ENCODE measurements around the gene SLC1A2.

SLC1A2 gene

DNA sequence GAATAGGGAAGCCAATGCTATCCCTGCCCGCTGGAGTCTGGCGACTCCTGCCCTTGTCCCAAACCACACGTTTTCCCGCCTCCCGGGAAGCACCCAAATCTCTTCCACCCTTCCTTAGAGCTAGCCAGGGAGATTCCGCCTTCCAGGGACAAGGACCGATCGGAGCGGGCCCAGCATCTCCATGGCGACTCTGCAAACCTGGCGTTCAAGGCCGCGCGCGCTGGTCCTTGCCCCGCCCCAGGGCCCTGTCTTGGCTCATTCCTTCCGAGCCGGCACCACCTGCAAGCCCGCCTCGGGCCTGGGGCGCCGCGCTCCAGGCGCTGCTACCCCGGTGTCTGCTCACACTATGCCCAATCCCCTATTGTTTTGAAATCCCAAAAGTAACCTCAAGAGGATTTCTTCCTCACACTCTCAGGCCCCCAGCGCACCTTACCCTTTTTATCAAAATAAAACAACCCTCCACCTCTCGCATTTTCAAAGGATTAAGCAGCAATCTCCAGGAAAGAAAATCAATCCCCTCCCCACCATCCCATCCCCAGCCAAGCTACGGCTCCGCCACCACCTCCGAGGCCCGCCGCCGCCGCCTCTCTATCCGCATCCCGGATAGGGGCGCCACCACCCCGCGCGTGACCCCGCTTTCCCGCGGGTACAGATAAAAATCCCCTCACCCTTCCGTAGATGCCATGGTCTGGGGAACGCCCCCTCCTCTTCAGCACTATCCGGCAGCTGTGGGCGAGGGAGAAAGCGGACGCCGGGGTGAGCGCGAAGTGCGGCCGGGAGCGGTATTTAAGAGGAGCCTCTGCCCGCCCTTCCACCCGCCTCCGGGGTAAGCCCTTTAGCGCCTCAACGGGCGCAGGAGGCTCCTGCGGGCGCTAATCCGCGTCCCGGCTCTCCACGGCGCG lies 825 bp downstream of the SLC1A2 start:
- peak overlapping the region; percentile 54 for H3K4me3 ChIP-seq (ENCODE audit: low read depth, low read length)
- POLR2A ChIA-PET, result interaction anchor here (1.1 kb wide), 1 partner anchor 503 kb away, joined by 3 read pairs; no protein-coding TSS in a partner anchor
- CTCF ChIA-PET, result interaction anchor here (1.0 to 1.6 kb wide), 9 partner anchors 8 to 906 kb away, joined by 3 to 9 read pairs (median 4); no protein-coding TSS in a partner anchor
- no peak for DNase-seq (ENCODE audit: low read depth, low spot score)
- TF ChIP-seq, protein P1, sequence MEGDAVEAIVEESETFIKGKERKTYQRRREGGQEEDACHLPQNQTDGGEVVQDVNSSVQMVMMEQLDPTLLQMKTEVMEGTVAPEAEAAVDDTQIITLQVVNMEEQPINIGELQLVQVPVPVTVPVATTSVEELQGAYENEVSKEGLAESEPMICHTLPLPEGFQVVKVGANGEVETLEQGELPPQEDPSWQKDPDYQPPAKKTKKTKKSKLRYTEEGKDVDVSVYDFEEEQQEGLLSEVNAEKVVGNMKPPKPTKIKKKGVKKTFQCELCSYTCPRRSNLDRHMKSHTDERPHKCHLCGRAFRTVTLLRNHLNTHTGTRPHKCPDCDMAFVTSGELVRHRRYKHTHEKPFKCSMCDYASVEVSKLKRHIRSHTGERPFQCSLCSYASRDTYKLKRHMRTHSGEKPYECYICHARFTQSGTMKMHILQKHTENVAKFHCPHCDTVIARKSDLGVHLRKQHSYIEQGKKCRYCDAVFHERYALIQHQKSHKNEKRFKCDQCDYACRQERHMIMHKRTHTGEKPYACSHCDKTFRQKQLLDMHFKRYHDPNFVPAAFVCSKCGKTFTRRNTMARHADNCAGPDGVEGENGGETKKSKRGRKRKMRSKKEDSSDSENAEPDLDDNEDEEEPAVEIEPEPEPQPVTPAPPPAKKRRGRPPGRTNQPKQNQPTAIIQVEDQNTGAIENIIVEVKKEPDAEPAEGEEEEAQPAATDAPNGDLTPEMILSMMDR (IDR thresholded peaks at IDR 0.05; ENCODE audit: insufficient read depth, low read length, missing control alignments), result no peak

DNA sequence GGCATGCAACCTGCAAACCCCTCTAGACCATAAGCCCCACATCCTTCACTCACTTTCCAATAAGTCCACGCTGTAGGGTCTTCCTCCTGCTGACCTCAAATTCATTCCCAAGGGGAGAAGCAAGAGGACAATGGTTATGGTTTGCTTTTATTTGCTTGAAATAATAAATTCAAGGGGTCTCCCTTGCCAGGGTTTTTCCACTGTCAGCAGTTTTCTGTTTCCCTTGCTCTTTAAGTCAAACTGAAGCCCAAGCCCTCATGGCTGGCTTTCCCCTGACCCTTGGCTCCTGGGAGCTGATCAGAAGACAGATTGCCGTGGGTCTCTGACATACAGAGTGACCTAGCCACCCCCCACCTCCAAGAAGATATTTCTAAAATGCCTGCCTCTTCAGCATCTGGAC lies 3.9 kb downstream of the SLC1A2 start:
- ChIA-PET POLR2A (no interaction called here), CTCF (interaction anchor here (0.7 to 1.8 kb wide), 8 partner anchors 9 to 490 kb away, joined by 3 to 5 read pairs (median 4); no protein-coding TSS in a partner anchor)
- DNase-seq (ENCODE audit: low read depth, low spot score), result no peak
- TF ChIP-seq, protein P1 (IDR thresholded peaks at IDR 0.05; ENCODE audit: insufficient read depth, low read length, missing control alignments), result no peak
- no peak overlapping the region for H3K4me3 ChIP-seq (ENCODE audit: low read depth, low read length)

DNA sequence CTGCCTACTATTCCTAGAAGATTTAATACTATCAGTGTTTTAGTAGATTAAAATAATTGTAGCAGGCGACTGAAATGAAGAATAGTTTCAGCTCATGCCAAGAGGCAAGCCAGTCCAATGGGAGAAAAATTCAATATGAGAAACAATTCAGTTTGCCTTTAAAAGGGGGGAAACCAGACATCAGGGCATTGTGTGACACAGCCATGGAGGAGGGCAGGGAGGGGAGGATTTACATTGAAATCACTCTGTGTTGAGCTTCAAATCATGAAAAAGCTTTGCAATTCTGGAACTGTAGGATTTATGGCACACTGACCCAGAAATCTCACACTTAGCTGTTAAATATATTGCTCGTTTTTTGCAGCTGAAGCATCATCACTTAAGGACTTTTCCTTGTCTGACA lies 4.6 kb downstream of the SLC1A2 start:
- POLR2A ChIA-PET, result no interaction called here
- no peak for DNase-seq (ENCODE audit: low read depth, low spot score)
- H3K4me3 ChIP-seq (ENCODE audit: low read depth, low read length), result no peak overlapping the region
- CTCF ChIA-PET, result interaction anchor here (0.6 to 1.8 kb wide), 11 partner anchors 9 to 1050 kb away, joined by 3 to 5 read pairs (median 4); no protein-coding TSS in a partner anchor
- TF ChIP-seq, protein P1 (IDR thresholded peaks at IDR 0.05; ENCODE audit: insufficient read depth, low read length, missing control alignments), result no peak

DNA sequence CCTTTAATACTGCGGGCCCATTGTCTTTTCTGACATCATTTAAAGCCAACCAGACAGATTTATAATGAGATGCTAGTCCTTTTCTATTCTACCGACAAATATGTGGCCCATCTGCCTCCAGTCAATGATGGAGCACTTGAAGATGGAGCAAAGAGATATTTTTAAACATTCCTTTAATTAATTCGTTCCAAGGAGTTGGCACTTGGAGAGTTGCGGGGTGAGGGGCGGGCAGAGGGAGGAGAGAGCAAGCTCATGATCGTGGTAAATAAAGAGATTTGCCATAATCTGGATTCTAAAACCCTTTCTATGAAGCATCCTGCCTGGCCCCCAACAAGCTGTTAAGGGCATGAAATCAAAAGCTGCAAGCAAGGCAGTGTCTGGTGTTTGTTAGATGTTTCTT lies 5.0 kb downstream of the SLC1A2 start:
- POLR2A ChIA-PET, result no interaction called here
- TF ChIP-seq, protein P1 (IDR thresholded peaks at IDR 0.05; ENCODE audit: insufficient read depth, low read length, missing control alignments), result no peak
- DNase-seq (ENCODE audit: low read depth, low spot score), result no peak
- CTCF ChIA-PET, result interaction anchor here (0.6 to 1.8 kb wide), 9 partner anchors 9 to 1049 kb away, joined by 3 to 5 read pairs (median 3); no protein-coding TSS in a partner anchor
- H3K4me3 ChIP-seq (ENCODE audit: low read depth, low read length), result no peak overlapping the region

DNA sequence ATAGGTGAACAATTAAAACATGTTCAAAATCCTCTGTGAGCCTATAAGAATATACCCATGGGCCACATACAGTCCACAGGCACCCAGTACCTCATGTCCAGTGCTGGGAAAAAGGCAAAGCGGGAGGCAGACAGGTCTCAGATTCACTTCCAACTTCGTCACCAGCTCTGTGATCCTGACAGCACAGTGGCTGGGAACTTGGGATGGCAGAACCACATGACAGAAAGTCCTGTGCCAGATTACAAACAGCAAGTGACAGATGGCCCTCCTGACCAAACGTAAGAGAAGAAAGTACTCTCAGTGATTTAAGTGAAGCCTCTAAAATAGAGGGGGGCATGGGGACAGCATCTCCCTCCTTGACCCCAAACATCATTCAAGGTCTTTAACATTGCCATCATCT lies 5.8 kb downstream of the SLC1A2 start:
- CTCF ChIA-PET, result interaction anchor here (2.2 to 4.2 kb wide), 3 partner anchors 10 to 487 kb away, joined by 7 to 31 read pairs (median 15); no protein-coding TSS in a partner anchor
- TF ChIP-seq, protein P1 (IDR thresholded peaks at IDR 0.05; ENCODE audit: insufficient read depth, low read length, missing control alignments), result no peak
- no peak overlapping the region for H3K4me3 ChIP-seq (ENCODE audit: low read depth, low read length)
- DNase-seq (ENCODE audit: low read depth, low spot score), result no peak
- POLR2A ChIA-PET, result no interaction called here

DNA sequence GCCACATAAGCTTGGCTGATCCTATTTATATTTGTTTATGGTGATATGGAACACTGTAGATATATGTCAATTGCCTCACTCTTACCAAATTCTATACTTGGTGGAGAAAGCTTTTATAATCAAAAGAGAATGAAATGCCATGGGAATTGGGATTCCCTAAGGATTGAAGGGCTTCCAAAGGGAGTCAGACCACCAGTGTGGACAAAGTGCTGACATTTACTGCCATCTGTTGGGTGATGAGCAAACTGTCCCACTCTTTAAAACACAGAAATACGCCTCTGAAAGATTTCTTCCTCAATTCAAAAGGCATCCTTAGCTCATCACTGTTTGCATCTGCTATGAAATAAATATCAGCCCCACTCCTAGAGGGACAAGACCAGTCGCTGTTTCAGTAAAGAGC lies 7.1 kb downstream of the SLC1A2 start:
- TF ChIP-seq, protein P1 (IDR thresholded peaks at IDR 0.05; ENCODE audit: insufficient read depth, low read length, missing control alignments), result peak; percentile 44
- DNase-seq (ENCODE audit: low read depth, low spot score), result no peak
- CTCF ChIA-PET, result interaction anchor here (0.6 to 4.2 kb wide), 14 partner anchors 8 to 520 kb away, joined by 3 to 31 read pairs (median 5); no protein-coding TSS in a partner anchor
- H3K4me3 ChIP-seq (ENCODE audit: low read depth, low read length), result no peak overlapping the region
- POLR2A ChIA-PET, result no interaction called here
